HepG2 (cell line): ENCODE results near the gene DEFB131B. TPM values are rescaled to one million over a fixed set of nuclear protein-coding genes. Genes with fewer than 3 reads are reported as not detected.

ENCODE experiments used
- GTF2F1 ChIP-seq: fragments of 150-350 bp; IDR thresholded peaks from 2 replicates; pipeline ENCODE4 v1.6.1; 2014; ENCODE audit warnings: low read length
- HNRNPK ChIP-seq: fragments of 200-400 bp; formaldehyde crosslinking; IDR thresholded peaks from 2 replicates; pipeline ENCODE4 v1.6.1; 2018; ENCODE audit warnings: low read length, low read depth, moderate library complexity, mild to moderate bottlenecking; ENCODE audit not compliant: poor library complexity, severe bottlenecking
- HNRNPL ChIP-seq: fragments of 200-400 bp; formaldehyde crosslinking; IDR thresholded peaks from 2 replicates; pipeline ENCODE4 v1.6.1; 2017; ENCODE audit warnings: mild to moderate bottlenecking, low read depth, low read length
- KLF12 ChIP-seq: sonication (generic); formaldehyde crosslinking; IDR thresholded peaks from 2 replicates; pipeline ENCODE4 v1.4.0; 2020; ENCODE audit warnings: missing genetic modification reagents, borderline replicate concordance
- MAX ChIP-seq: IDR thresholded peaks from 2 replicates; pipeline ENCODE4 v1.6.1; 2012; ENCODE audit warnings: inconsistent platforms
- NR3C1 ChIP-seq: sonication (generic); formaldehyde crosslinking; IDR thresholded peaks from 2 replicates; pipeline ENCODE4 v1.4.0; 2020; ENCODE audit warnings: missing genetic modification reagents
- PLRG1 ChIP-seq: fragments of 450-650 bp; conservative IDR thresholded peaks from 2 replicates; pipeline ENCODE4 v1.6.1; 2016
- TFDP1 ChIP-seq: IDR thresholded peaks from 2 replicates; pipeline ENCODE4 v1.6.1; 2016; ENCODE audit warnings: missing compliant biosample characterization, missing genetic modification reagents, borderline replicate concordance
- TMF1 ChIP-seq: sonication (generic); formaldehyde crosslinking; IDR thresholded peaks from 2 replicates; pipeline ENCODE4 v1.8.1; 2022; ENCODE audit warnings: low read depth, missing genetic modification reagents
- XRCC5 ChIP-seq: fragments of 200-400 bp; formaldehyde crosslinking; optimal IDR thresholded peaks from 2 replicates; pipeline ENCODE3; 2017; ENCODE audit warnings: mild to moderate bottlenecking, low read length
- ZBTB42 ChIP-seq: sonication (generic); formaldehyde crosslinking; IDR thresholded peaks from 2 replicates; pipeline ENCODE4 v1.5.0; 2020; ENCODE audit warnings: mild to moderate bottlenecking, missing genetic modification reagents
- ZNF101 ChIP-seq: sonication (generic); formaldehyde crosslinking; IDR thresholded peaks from 2 replicates; pipeline ENCODE4 v1.4.0; 2020; ENCODE audit warnings: mild to moderate bottlenecking, low read depth, missing genetic modification reagents, borderline replicate concordance
- ZNF143 ChIP-seq: sonication (generic); formaldehyde crosslinking; IDR thresholded peaks from 2 replicates; pipeline ENCODE4 v1.4.0; 2020; ENCODE audit warnings: missing genetic modification reagents
- ZNF329 ChIP-seq: sonication (generic); formaldehyde crosslinking; IDR thresholded peaks from 2 replicates; pipeline ENCODE4 v1.9.0; 2021; ENCODE audit warnings: low read depth, mild to moderate bottlenecking, missing genetic modification reagents
- ZNF343 ChIP-seq: sonication (generic); formaldehyde crosslinking; IDR thresholded peaks from 2 replicates; pipeline ENCODE4 v1.4.0; 2020; ENCODE audit warnings: mild to moderate bottlenecking, missing genetic modification reagents
- ZNF543 ChIP-seq: sonication (generic); formaldehyde crosslinking; IDR thresholded peaks from 2 replicates; pipeline ENCODE4 v1.4.0; 2020; ENCODE audit warnings: mild to moderate bottlenecking, missing genetic modification reagents
- ZNF598 ChIP-seq: sonication (generic); formaldehyde crosslinking; IDR thresholded peaks from 2 replicates; pipeline ENCODE4 v1.5.1; 2020; ENCODE audit warnings: mild to moderate bottlenecking, missing genetic modification reagents, borderline replicate concordance
- ZNF629 ChIP-seq: sonication (generic); formaldehyde crosslinking; conservative IDR thresholded peaks from 2 replicates; pipeline ENCODE4 v1.5.0; 2020; ENCODE audit warnings: missing genetic modification reagents
- ZNF777 ChIP-seq: sonication (generic); formaldehyde crosslinking; IDR thresholded peaks from 2 replicates; pipeline ENCODE4 v1.4.0; 2020; ENCODE audit warnings: missing genetic modification reagents
- polyA plus RNA-seq, 8 experiments: library from polyadenylated mRNA; depleted of rRNA in 3 of 8; stranded (reverse) in 7 of 8; unstranded in 1 of 8; fragments of >200 nt; fragmentation: Illumina TruSeq in 4 of 8; extraction: Trizol in 4 of 8; gene quantifications; 2 replicates each; pipeline versions ENCODE4 v1.2.1 to v1.2.3, GENCODE V29; 2011 to 2016; ENCODE audit warnings: low read depth in 4 of 8, missing spikeins in 1 of 8, mixed read lengths in 1 of 8; ENCODE audit not compliant: insufficient read depth in 1 of 8
- total RNA-seq, 5 experiments: library from RNA; depleted of rRNA; stranded (reverse); fragments of >200 nt; fragmentation: Illumina TruSeq; extraction: Trizol; gene quantifications; 2 replicates each; pipeline ENCODE4 v1.2.3, GENCODE V29; 2016; ENCODE audit warnings: low read depth in 1 of 5
- TF ChIP-seq, protein P1 (sequence below): sonication (generic); formaldehyde crosslinking; IDR thresholded peaks from 2 replicates; pipeline ENCODE4 v1.4.0; 2020; ENCODE audit warnings: missing genetic modification reagents, low read depth, mild to moderate bottlenecking, borderline replicate concordance
- TF ChIP-seq, protein P2 (sequence below): sonication (generic); formaldehyde crosslinking; IDR thresholded peaks from 2 replicates; pipeline ENCODE4 v1.4.0; 2020; ENCODE audit warnings: missing genetic modification reagents, borderline replicate concordance

Gene DEFB131B
- total and polyA plus RNA-seq, 2 of the 13 experiments (the other 11 are each of a cell fraction or from before 2014, with no cell fraction given) = not detected

DNA sequence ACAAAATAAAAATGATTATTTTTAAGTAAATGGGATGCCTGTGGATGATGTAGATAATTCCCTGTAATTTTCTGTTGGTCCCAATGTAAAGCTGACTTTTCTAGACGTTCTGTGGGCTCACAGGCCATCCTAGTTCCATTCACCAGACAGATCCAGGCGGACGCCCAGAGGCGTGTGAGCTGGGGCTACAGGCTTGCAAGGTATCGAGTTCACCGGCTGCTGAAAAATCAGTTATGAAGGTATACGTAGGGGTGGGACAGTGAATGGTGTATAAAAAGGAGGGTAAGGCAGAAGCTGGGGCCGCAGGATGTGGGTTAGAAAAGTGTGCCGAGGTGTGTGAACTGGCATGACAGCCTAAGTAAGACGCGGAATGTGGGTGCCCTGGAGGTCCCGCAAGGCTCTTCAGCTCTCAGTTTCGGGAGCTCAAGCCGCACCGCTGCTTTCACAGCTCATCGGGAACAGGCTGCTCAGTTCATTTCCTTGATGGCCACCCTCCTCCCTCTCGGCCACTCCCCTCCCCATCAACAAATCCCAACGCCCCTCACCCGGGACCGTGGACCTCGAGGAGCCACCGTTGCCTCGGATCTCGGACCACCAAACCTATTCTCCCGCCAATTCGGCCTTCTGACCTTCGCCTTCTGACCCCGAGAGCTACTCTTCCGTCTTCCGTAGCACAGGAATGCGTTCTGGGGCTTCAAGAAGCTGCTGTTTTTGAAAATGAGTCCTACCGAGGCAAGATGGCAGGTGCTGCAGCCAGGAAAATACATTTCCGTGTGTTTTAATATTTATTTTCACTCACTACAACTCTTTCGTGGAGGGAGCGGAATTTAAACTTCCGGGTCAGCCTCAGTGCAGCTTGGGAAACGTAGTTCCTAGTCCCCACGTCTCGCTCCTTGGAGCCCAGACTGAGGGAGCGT, 49.8 kb downstream of the DEFB131B start, which contains the start of gene XNDC1N (continued):
- TF ChIP-seq ZNF343 (CRISPR knock-in tag) (no peak), ZNF329 (CRISPR knock-in tag) (peak; percentile 33; the same call in 1 of the 2 replicates), TMF1 (no peak), ZNF143 (CRISPR knock-in tag) (peak; percentile 97), ZNF101 (CRISPR knock-in tag) (0 out of 2 replicates have a peak, but pooled peaks have one; percentile 40), HNRNPL (no peak), ZNF777 (CRISPR knock-in tag) (no peak), KLF12 (peak; percentile 62; the same call in 1 of the 2 replicates), ZNF598 (CRISPR knock-in tag) (no peak), GTF2F1 (no peak), MAX (peak; percentile 84), TFDP1 (CRISPR knock-in tag) (peak; percentile 96), NR3C1 (CRISPR knock-in tag) (no peak), ZNF629 (no peak), ZBTB42 (CRISPR knock-in tag) (0 out of 2 replicates have a peak, but pooled peaks have one; percentile 33), ZNF543 (CRISPR knock-in tag) (0 out of 2 replicates have a peak, but pooled peaks have one; percentile 38), PLRG1 (no peak), XRCC5 (no peak), HNRNPK (no peak)
- TF ChIP-seq, protein P1, sequence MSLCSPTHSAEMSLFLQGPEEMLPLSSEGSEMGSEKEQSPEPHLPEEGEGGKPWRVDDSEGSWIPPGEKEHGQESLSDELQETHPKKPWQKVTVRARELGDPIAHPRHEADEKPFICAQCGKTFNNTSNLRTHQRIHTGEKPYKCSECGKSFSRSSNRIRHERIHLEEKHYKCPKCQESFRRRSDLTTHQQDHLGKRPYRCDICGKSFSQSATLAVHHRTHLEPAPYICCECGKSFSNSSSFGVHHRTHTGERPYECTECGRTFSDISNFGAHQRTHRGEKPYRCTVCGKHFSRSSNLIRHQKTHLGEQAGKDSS (CRISPR knock-in tag) = no peak
- TF ChIP-seq, protein P2, sequence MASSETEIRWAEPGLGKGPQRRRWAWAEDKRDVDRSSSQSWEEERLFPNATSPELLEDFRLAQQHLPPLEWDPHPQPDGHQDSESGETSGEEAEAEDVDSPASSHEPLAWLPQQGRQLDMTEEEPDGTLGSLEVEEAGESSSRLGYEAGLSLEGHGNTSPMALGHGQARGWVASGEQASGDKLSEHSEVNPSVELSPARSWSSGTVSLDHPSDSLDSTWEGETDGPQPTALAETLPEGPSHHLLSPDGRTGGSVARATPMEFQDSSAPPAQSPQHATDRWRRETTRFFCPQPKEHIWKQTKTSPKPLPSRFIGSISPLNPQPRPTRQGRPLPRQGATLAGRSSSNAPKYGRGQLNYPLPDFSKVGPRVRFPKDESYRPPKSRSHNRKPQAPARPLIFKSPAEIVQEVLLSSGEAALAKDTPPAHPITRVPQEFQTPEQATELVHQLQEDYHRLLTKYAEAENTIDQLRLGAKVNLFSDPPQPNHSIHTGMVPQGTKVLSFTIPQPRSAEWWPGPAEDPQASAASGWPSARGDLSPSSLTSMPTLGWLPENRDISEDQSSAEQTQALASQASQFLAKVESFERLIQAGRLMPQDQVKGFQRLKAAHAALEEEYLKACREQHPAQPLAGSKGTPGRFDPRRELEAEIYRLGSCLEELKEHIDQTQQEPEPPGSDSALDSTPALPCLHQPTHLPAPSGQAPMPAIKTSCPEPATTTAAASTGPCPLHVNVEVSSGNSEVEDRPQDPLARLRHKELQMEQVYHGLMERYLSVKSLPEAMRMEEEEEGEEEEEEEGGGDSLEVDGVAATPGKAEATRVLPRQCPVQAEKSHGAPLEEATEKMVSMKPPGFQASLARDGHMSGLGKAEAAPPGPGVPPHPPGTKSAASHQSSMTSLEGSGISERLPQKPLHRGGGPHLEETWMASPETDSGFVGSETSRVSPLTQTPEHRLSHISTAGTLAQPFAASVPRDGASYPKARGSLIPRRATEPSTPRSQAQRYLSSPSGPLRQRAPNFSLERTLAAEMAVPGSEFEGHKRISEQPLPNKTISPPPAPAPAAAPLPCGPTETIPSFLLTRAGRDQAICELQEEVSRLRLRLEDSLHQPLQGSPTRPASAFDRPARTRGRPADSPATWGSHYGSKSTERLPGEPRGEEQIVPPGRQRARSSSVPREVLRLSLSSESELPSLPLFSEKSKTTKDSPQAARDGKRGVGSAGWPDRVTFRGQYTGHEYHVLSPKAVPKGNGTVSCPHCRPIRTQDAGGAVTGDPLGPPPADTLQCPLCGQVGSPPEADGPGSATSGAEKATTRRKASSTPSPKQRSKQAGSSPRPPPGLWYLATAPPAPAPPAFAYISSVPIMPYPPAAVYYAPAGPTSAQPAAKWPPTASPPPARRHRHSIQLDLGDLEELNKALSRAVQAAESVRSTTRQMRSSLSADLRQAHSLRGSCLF (CRISPR knock-in tag) = peak; percentile 49; the same call in 1 of the 2 replicates
